GM23338 (cell line): ENCODE data around the gene KHK. TPM values are rescaled to one million over a fixed set of nuclear protein-coding genes. Genes with fewer than 3 reads are reported as not detected.

ENCODE experiments used
- ATAC-seq: fragments of 200-7000 bp; cut with Tn5 transposase; 3 replicates; pipeline ENCODE4 v1.9.1; 2020
- DNase-seq: peaks from one replicate; pipeline ENCODE4 v3.0.0-alpha.2; 2015; ENCODE audit warnings: low spot score
- H2AFZ ChIP-seq: fragments of 200-600 bp; sonication (generic); 2 replicates; pipeline ENCODE4 v1.8.0; 2016; ENCODE audit warnings: antibody characterized with exemption, mild to moderate bottlenecking, moderate library complexity
- H3F3A ChIP-seq: fragments of 200-600 bp; sonication (generic); replicated peaks from 2 replicates; pipeline ENCODE4 v1.8.0; 2017; ENCODE audit warnings: antibody characterized with exemption, mixed run types, low read depth
- H3K27ac ChIP-seq: fragments of 200-600 bp; sonication (generic); 2 replicates; pipeline ENCODE4 v1.6.1; 2016; ENCODE audit warnings: low read depth
- H3K27me3 ChIP-seq: fragments of 200-600 bp; sonication (generic); 2 replicates; pipeline ENCODE4 v1.8.0; 2016; ENCODE audit warnings: mild to moderate bottlenecking, mixed run types, moderate library complexity; ENCODE audit not compliant: insufficient read depth
- H3K36me3 ChIP-seq: fragments of 200-600 bp; sonication (generic); 2 replicates; pipeline ENCODE4 v1.8.0; 2016; ENCODE audit warnings: mild to moderate bottlenecking; ENCODE audit not compliant: insufficient read depth
- H3K4me1 ChIP-seq: fragments of 200-600 bp; sonication (generic); 2 replicates; pipeline ENCODE4 v1.8.0; 2016; ENCODE audit warnings: mild to moderate bottlenecking, moderate library complexity; ENCODE audit not compliant: insufficient read depth
- H3K4me2 ChIP-seq: fragments of 200-600 bp; sonication (generic); 2 replicates; pipeline ENCODE4 v1.7.1; 2017; ENCODE audit warnings: mixed run types
- H3K4me3 ChIP-seq: fragments of 200-600 bp; sonication (generic); 2 replicates; pipeline ENCODE4 v1.6.1; 2016; ENCODE audit warnings: mixed run types
- H3K79me2 ChIP-seq: fragments of 200-600 bp; sonication (generic); replicated peaks from 2 replicates; pipeline ENCODE4 v1.8.0; 2017; ENCODE audit warnings: mild to moderate bottlenecking; ENCODE audit not compliant: insufficient read depth
- H3K9me2 ChIP-seq: fragments of 200-600 bp; sonication (generic); 2 replicates; pipeline ENCODE4 v1.8.0; 2017; ENCODE audit not compliant: insufficient read depth
- H4K20me1 ChIP-seq: fragments of 200-600 bp; sonication (generic); replicated peaks from 2 replicates; pipeline ENCODE4 v1.8.0; 2017; ENCODE audit warnings: mild to moderate bottlenecking; ENCODE audit not compliant: insufficient read depth
- H3K27ac Mint-ChIP-seq: 2 replicates; pipeline ENCODE4 v1.8.0; 2020; ENCODE audit warnings: inconsistent platforms, mild to moderate bottlenecking, moderate library complexity, mixed read lengths
- H3K27me3 Mint-ChIP-seq: 3 replicates; pipeline ENCODE4 v1.8.0; 2022; ENCODE audit warnings: low read depth, mild to moderate bottlenecking, moderate library complexity, mixed read lengths, inconsistent platforms; ENCODE audit not compliant: insufficient read depth, poor library complexity
- H3K36me3 Mint-ChIP-seq: 3 replicates; pipeline ENCODE4 v1.8.0; 2021; ENCODE audit warnings: low read depth, mild to moderate bottlenecking, inconsistent platforms, moderate library complexity, mixed read lengths
- H3K4me1 Mint-ChIP-seq: 3 replicates; pipeline ENCODE4 v1.8.0; 2020; ENCODE audit warnings: mild to moderate bottlenecking, inconsistent platforms, mixed read lengths
- H3K4me3 Mint-ChIP-seq: 3 replicates; pipeline ENCODE4 v1.8.0; 2021; ENCODE audit warnings: moderate library complexity, mild to moderate bottlenecking, inconsistent platforms, mixed read lengths
- H3K9me3 Mint-ChIP-seq: 3 replicates; pipeline ENCODE4 v1.8.0; 2020; ENCODE audit warnings: moderate library complexity, mild to moderate bottlenecking, inconsistent platforms, mixed read lengths
- CREB1 ChIP-seq: fragments of 250-450 bp; sonication (Bioruptor Pico); IDR thresholded peaks from 2 replicates; pipeline ENCODE4 v1.5.0; 2020; ENCODE audit warnings: low read depth, mild to moderate bottlenecking, moderate library complexity
- CTCF ChIP-seq, 2 experiments: fragments of 200-600 bp in 1 of 2; sonication (generic) in 1 of 2; conservative IDR thresholded peaks; 2 replicates each; pipeline versions ENCODE4 v1.5.1 to v1.6.1; 2016 to 2017; ENCODE audit warnings: antibody characterized with exemption in 2 of 2, low read depth in 2 of 2, mild to moderate bottlenecking in 2 of 2, moderate library complexity in 1 of 2
- ETS1 ChIP-seq: IDR thresholded peaks from 2 replicates; pipeline ENCODE4 v1.6.1; 2016; ENCODE audit warnings: antibody characterized with exemption
- EZH2 ChIP-seq: fragments of 200-600 bp; sonication (generic); IDR thresholded peaks from one replicate; pipeline ENCODE4 v1.8.0; 2017; ENCODE audit warnings: antibody characterized with exemption, mild to moderate bottlenecking, low read depth; ENCODE audit not compliant: unreplicated experiment
- EZH2phosphoT487 ChIP-seq: fragments of 200-600 bp; sonication (generic); IDR thresholded peaks from one replicate; pipeline ENCODE4 v1.8.1; 2018; ENCODE audit warnings: antibody characterized with exemption; ENCODE audit not compliant: unreplicated experiment
- JUNB ChIP-seq: IDR thresholded peaks from one replicate; pipeline ENCODE4 v1.6.1; 2016; ENCODE audit warnings: antibody characterized with exemption; ENCODE audit not compliant: unreplicated experiment
- NANOG ChIP-seq: IDR thresholded peaks from 2 replicates; pipeline ENCODE4 v1.6.1; 2016; ENCODE audit warnings: antibody characterized with exemption, borderline replicate concordance
- POLR2AphosphoS5 ChIP-seq: IDR thresholded peaks from 2 replicates; pipeline ENCODE4 v1.6.1; 2016; ENCODE audit warnings: antibody characterized with exemption, low read depth
- REST ChIP-seq: IDR thresholded peaks from one replicate; pipeline ENCODE4 v1.6.1; 2018; ENCODE audit warnings: antibody characterized with exemption; ENCODE audit not compliant: unreplicated experiment
- ZNF114 ChIP-seq: fragments of 250-450 bp; sonication (Bioruptor Pico); IDR thresholded peaks from 2 replicates; pipeline ENCODE4 v1.5.0; 2020; ENCODE audit warnings: mild to moderate bottlenecking, moderate library complexity
- ZNF331 ChIP-seq: fragments of 250-450 bp; sonication (Bioruptor Pico); IDR thresholded peaks from 2 replicates; pipeline ENCODE4 v1.5.0; 2020; ENCODE audit warnings: low read depth, mild to moderate bottlenecking, moderate library complexity
- polyA plus RNA-seq: library from polyadenylated mRNA; unstranded; fragments of >200 nt; fragmentation: Nextera tagmentation; extraction: Ambion mirVana; gene quantifications from 2 replicates; pipeline ENCODE4 v1.2.1, GENCODE V29; 2016
- total RNA-seq: library from RNA; depleted of rRNA; stranded (reverse); fragments of >200 nt; shearing (Covaris generic); gene quantifications from 2 replicates; pipeline ENCODE4 v1.2.3, GENCODE V29; 2014

KHK gene
- total and polyA plus RNA-seq, 2 experiments from 2014 or later: 9.7 TPM

- no peaks in the 10 kb centered on the region for H3K4me1 ChIP-seq
- H3K27ac ChIP-seq: no peak overlapping the region
- DNase-seq (no peak), ATAC-seq (no peak)
- H3K4me1 Mint-ChIP-seq: peaks cover 6% of the 10 kb centered on the region; the same call in 2 of the 3 replicates
- H3K4me2 ChIP-seq: no peak overlapping the region
- no peaks in the 10 kb centered on the region for H3K9me3 Mint-ChIP-seq
- TF ChIP-seq ZNF114 (no peak), NANOG (no peak), ZNF331 (no peak), EZH2 (no peak)
- H3K79me2 ChIP-seq: no peaks in the 10 kb centered on the region
- H3K36me3 Mint-ChIP-seq: no peaks in the 10 kb centered on the region
- H3K9me2 ChIP-seq: no peaks in the 10 kb centered on the region
- H3F3A ChIP-seq: no peaks in the 10 kb centered on the region
- H3K27me3 ChIP-seq: no peaks in the 10 kb centered on the region
- no peak overlapping the region for H2AFZ ChIP-seq
- H3K4me3 ChIP-seq: no peak overlapping the region
- H3K27ac Mint-ChIP-seq: no peak overlapping the region
- H3K4me3 Mint-ChIP-seq: no peak overlapping the region
- no peaks in the 10 kb centered on the region for H3K36me3 ChIP-seq
- peaks cover 4% of the 10 kb centered on the region for H3K27me3 Mint-ChIP-seq
- H4K20me1 ChIP-seq: no peaks in the 10 kb centered on the region
Measured at GRCh38 chr2:27108221-27108620, 21.6 kb downstream of the KHK start.

- no peak overlapping the region for H3K4me2 ChIP-seq
- DNase-seq: no peak
- Mint-ChIP-seq H3K9me3 (no peaks in the 10 kb centered on the region), H3K36me3 (no peaks in the 10 kb centered on the region), H3K27me3 (peaks cover 4% of the 10 kb centered on the region), H3K4me3 (no peak overlapping the region), H3K27ac (no peak overlapping the region), H3K4me1 (peaks cover 6% of the 10 kb centered on the region; the same call in 2 of the 3 replicates)
- ATAC-seq: no peak
- no peaks in the 10 kb centered on the region for H3K27me3 ChIP-seq
- H3K4me3 ChIP-seq: no peak overlapping the region
- H3F3A ChIP-seq: no peaks in the 10 kb centered on the region
- H3K4me1 ChIP-seq: no peaks in the 10 kb centered on the region
- H3K9me2 ChIP-seq: no peaks in the 10 kb centered on the region
- H3K36me3 ChIP-seq: no peaks in the 10 kb centered on the region
- H2AFZ ChIP-seq: no peak overlapping the region
- no peaks in the 10 kb centered on the region for H3K79me2 ChIP-seq
- H4K20me1 ChIP-seq: no peaks in the 10 kb centered on the region
- H3K27ac ChIP-seq: no peak overlapping the region
- TF ChIP-seq CTCF (conservative IDR thresholded peaks at IDR 0.05; ENCODE audit: low read depth in 2 of 2) (no peak), REST (no peak), CREB1 (CRISPR knock-in tag) (no peak), EZH2phosphoT487 (no peak), NANOG (no peak), JUNB (no peak), ZNF114 (no peak), EZH2 (no peak), ZNF331 (no peak), ETS1 (no peak), POLR2AphosphoS5 (no peak)
Measured at GRCh38 chr2:27109083-27109482, 22.5 kb downstream of the KHK start.
